ENCODE results near the gene HYAL2. TPM values are rescaled to one million over a fixed set of nuclear protein-coding genes. Genes with fewer than 3 reads are reported as not detected.

HYAL2 gene
- total and polyA plus RNA-seq, 2 of the 8 experiments (the other 6 are each of a cell fraction or from before 2014, with no cell fraction given), result 51.9 to 176 TPM

DNA sequence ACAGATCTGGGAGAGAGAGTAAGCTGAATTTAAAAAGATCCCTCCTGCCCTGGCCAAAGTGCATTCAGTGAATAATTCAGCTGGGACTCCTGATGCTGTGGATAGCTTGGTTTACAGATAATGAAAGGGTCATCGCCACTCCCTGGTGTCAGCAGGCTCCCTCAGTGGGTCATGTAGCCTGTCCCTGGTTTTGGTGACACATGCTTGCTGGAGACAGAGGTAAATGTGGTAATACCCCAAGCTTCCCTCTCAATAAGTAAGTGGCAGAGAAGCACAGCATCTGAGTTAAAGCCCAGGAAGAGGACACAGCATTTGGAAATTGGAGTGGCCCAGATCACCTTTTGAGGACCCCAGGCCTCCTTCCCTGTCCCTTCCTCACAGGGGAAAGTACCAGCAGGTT lies 34.9 kb upstream of the HYAL2 start:
- H3K56ac ChIP-seq (replicated peaks; ENCODE audit: insufficient read length, low read depth, low read length), result no peak overlapping the region
- no peak overlapping the region for H4K5ac ChIP-seq (ENCODE audit: insufficient read length, low read depth, low read length)
- H3K27ac ChIP-seq (ENCODE audit: low read depth, low read length), result no peak overlapping the region
- no peak for DNase-seq (ENCODE audit: low read depth in 1 of 2, low spot score in 2 of 2)
- ChIA-PET CTCF (ENCODE audit: partially characterized antibody) (interaction anchor here (0.6 to 13.4 kb wide), 16 partner anchors 8 to 257 kb away, joined by 3 to 136 read pairs (median 4); partner anchors contain the start of genes RASSF1 and ZMYND10), POLR2A (ENCODE audit: partially characterized antibody) (interaction anchor here (1.0 to 2.0 kb wide), 4 partner anchors 9 to 62 kb away, joined by 3 to 6 read pairs (median 4); no protein-coding TSS in a partner anchor)
- H3K79me2 ChIP-seq (ENCODE audit: control insufficient read depth in 1 of 2, insufficient read depth in 2 of 2, low read length in 2 of 2), result peaks cover 0 to 26% of the 10 kb centered on the region in 2 experiments; a peak in 2 of 4 replicates
- H3K9ac ChIP-seq (replicated peaks in 1 of 4; ENCODE audit: extremely low read depth in 1 of 4, low read depth in 3 of 4, low read length in 3 of 4), result no peak overlapping the region; a peak in 1 of 7 replicates
- no peak for FAIRE-seq
- no peak overlapping the region for H2AK5ac ChIP-seq (ENCODE audit: low read depth, low read length)
- H2BK20ac ChIP-seq (ENCODE audit: low read length), result no peak overlapping the region
- H3K4ac ChIP-seq (replicated peaks; ENCODE audit: insufficient read length, low read depth, low read length), result no peak overlapping the region
- H2BK15ac ChIP-seq (ENCODE audit: low read length), result no peak overlapping the region
- H3K27me3 ChIP-seq (replicated peaks in 1 of 4; ENCODE audit: control insufficient read depth in 3 of 4, extremely low read depth in 1 of 4, insufficient read depth in 3 of 4, low read length in 3 of 4), result no peaks in the 10 kb centered on the region
- H2BK12ac ChIP-seq (ENCODE audit: low read depth, low read length), result no peak overlapping the region
- H4K20me1 ChIP-seq (replicated peaks in 1 of 2; ENCODE audit: control insufficient read depth in 1 of 2, insufficient read depth in 2 of 2, low read length in 2 of 2), result peaks cover 9 to 22% of the 10 kb centered on the region in 2 experiments
- H3K14ac ChIP-seq (ENCODE audit: insufficient read length), result no peak overlapping the region
- peaks cover 16% of the 10 kb centered on the region for H3K79me1 ChIP-seq (ENCODE audit: low read depth, low read length)
- H2BK5ac ChIP-seq (ENCODE audit: low read depth, low read length), result no peak overlapping the region
- WGBS, 2 experiments (ENCODE audit: extremely low coverage in 1 of 2, insufficient coverage in 1 of 2, insufficient read length in 1 of 2, insufficient replicate concordance in 2 of 2, low coverage in 1 of 2, low lambda C conversion rate in 2 of 2, missing lambda C conversion rate in 1 of 2), result 95% methylated on average over 1 of the region's 1 CpG; no CpG with 5 or more reads in 1 of the 2 experiments
- peak overlapping the region in 2 of 4 experiments; percentile 19 to 75; a peak in 2 of 8 replicates for H3K4me3 ChIP-seq (ENCODE audit: extremely low read depth in 1 of 4, insufficient read depth in 2 of 4, low read depth in 3 of 4, low read length in 4 of 4)
- peaks cover 3 to 10% (median 5%) of the 10 kb centered on the region in 4 experiments; a peak in 5 of 8 replicates for H3K36me3 ChIP-seq (ENCODE audit: control insufficient read depth in 2 of 4, insufficient read depth in 4 of 4, low read length in 3 of 4)
- H3K4me1 ChIP-seq (replicated peaks in 1 of 4; ENCODE audit: control insufficient read depth in 3 of 4, insufficient read depth in 4 of 4, low read length in 3 of 4), result peaks cover 0 to 16% (median 8%) of the 10 kb centered on the region in 4 experiments; a peak in 6 of 7 replicates
- no peak overlapping the region for H2AFZ ChIP-seq (ENCODE audit: low read length)
- H3K18ac ChIP-seq (ENCODE audit: extremely low read depth, low read length), result no peak overlapping the region
- peak overlapping the region; percentile 72 to 87; a peak in 3 of 4 replicates for H3K4me2 ChIP-seq (ENCODE audit: insufficient read depth in 1 of 2, low read depth in 2 of 2, low read length in 2 of 2)
- H4K8ac ChIP-seq (ENCODE audit: extremely low read depth, insufficient read depth, low read length), result no peak overlapping the region
- no peak overlapping the region for H2BK120ac ChIP-seq (replicated peaks; ENCODE audit: low read depth, low read length)
- H4K91ac ChIP-seq (replicated peaks; ENCODE audit: insufficient read length, low read length), result no peak overlapping the region
- no peak overlapping the region for H3K23ac ChIP-seq (ENCODE audit: insufficient read length)
- H3K23me2 ChIP-seq (ENCODE audit: low read depth, low read length), result peaks cover 10% of the 10 kb centered on the region; the same call in 1 of the 2 replicates
- H3K9me3 ChIP-seq (ENCODE audit: insufficient read depth in 2 of 2, low read depth in 1 of 2, low read length in 1 of 2), result no peaks in the 10 kb centered on the region
- no peak for TF ChIP-seq EP300 (IDR thresholded peaks at IDR 0.05; ENCODE audit: borderline replicate concordance in 1 of 2, low read depth in 2 of 2, low read length in 2 of 2)
- no peak for TF ChIP-seq RXRA (IDR thresholded peaks at IDR 0.05; ENCODE audit: insufficient read depth, low read depth, low read length)
- no peak for TF ChIP-seq RNF2 (IDR thresholded peaks at IDR 0.05; ENCODE audit: borderline replicate concordance, low read depth, low read length, missing control alignments, poor library complexity, severe bottlenecking)
- TF ChIP-seq SRF (IDR thresholded peaks at IDR 0.05; ENCODE audit: low read depth, low read length), result no peak
- TF ChIP-seq, protein P1, sequence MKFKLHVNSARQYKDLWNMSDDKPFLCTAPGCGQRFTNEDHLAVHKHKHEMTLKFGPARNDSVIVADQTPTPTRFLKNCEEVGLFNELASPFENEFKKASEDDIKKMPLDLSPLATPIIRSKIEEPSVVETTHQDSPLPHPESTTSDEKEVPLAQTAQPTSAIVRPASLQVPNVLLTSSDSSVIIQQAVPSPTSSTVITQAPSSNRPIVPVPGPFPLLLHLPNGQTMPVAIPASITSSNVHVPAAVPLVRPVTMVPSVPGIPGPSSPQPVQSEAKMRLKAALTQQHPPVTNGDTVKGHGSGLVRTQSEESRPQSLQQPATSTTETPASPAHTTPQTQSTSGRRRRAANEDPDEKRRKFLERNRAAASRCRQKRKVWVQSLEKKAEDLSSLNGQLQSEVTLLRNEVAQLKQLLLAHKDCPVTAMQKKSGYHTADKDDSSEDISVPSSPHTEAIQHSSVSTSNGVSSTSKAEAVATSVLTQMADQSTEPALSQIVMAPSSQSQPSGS (IDR thresholded peaks at IDR 0.05; ENCODE audit: low read length), result no peak
- TF ChIP-seq TAF7 (optimal IDR thresholded peaks at IDR 0.05; ENCODE audit: borderline replicate concordance, low read depth, low read length), result no peak
- TF ChIP-seq EZH2 (IDR thresholded peaks at IDR 0.05; ENCODE audit: low read depth, low read length, severe bottlenecking), result no peak
- TF ChIP-seq, protein P2, sequence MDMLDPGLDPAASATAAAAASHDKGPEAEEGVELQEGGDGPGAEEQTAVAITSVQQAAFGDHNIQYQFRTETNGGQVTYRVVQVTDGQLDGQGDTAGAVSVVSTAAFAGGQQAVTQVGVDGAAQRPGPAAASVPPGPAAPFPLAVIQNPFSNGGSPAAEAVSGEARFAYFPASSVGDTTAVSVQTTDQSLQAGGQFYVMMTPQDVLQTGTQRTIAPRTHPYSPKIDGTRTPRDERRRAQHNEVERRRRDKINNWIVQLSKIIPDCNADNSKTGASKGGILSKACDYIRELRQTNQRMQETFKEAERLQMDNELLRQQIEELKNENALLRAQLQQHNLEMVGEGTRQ (IDR thresholded peaks at IDR 0.05; ENCODE audit: low read length), result no peak
- no peak for TF ChIP-seq KDM5A (IDR thresholded peaks at IDR 0.05; ENCODE audit: low read length)
